22Rv1 (cell line): Measurements from ENCODE around the gene PIP4K2B.

ENCODE experiments used
- CTCF ChIP-seq: fragments of 450-650 bp; IDR thresholded peaks from 2 replicates; pipeline ENCODE4 v1.5.1; 2017; ENCODE audit warnings: mild to moderate bottlenecking
- ZFX ChIP-seq: fragments of 450-650 bp; IDR thresholded peaks from 2 replicates; pipeline ENCODE4 v1.6.1; 2017; ENCODE audit warnings: antibody characterized with exemption, borderline replicate concordance

- TF ChIP-seq CTCF (no peak), ZFX (no peak)
These were observed 30.9 kb downstream of the PIP4K2B start for GRCh38 chr17:38768417-38768816.
